Astrocyte (in vitro differentiated cells and primary cell): ENCODE data around the gene RPP40. TPM values are rescaled to one million over a fixed set of nuclear protein-coding genes. Genes with fewer than 3 reads are reported as not detected.

ENCODE experiments used
- DNase-seq: peaks from one replicate; pipeline ENCODE4 v3.0.0-alpha.2; 2010; ENCODE audit warnings: low read depth
- FAIRE-seq: peaks from 2 replicates; lab custom pipeline; 2011; peaks lifted over from hg19 to GRCh38; lab: Jason Lieb, UNC
- H2AFZ ChIP-seq: 2 replicates; pipeline ENCODE4 v1.6.0; 2012; ENCODE audit warnings: low read depth, low read length, inconsistent platforms
- H3K27ac ChIP-seq: 2 replicates; pipeline ENCODE4 v1.5.1; 2011; ENCODE audit warnings: low read depth, low read length, inconsistent platforms
- H3K27me3 ChIP-seq: 2 replicates; pipeline ENCODE4 v1.6.0; 2011; ENCODE audit warnings: low read length, inconsistent platforms; ENCODE audit not compliant: insufficient read depth
- H3K36me3 ChIP-seq: 2 replicates; pipeline ENCODE4 v1.5.1; 2011; ENCODE audit warnings: low read length, inconsistent platforms; ENCODE audit not compliant: insufficient read depth
- H3K4me1 ChIP-seq: 2 replicates; pipeline ENCODE4 v1.5.1; 2011; ENCODE audit warnings: low read length, inconsistent platforms; ENCODE audit not compliant: insufficient read depth
- H3K4me2 ChIP-seq: 2 replicates; pipeline ENCODE4 v1.6.0; 2012; ENCODE audit warnings: low read length, inconsistent platforms
- H3K4me3 ChIP-seq: 2 replicates; pipeline ENCODE4 v1.5.1; 2011; ENCODE audit warnings: low read depth, mild to moderate bottlenecking, low read length, inconsistent platforms; ENCODE audit not compliant: insufficient read depth
- H3K79me2 ChIP-seq: 2 replicates; pipeline ENCODE4 v1.6.0; 2012; ENCODE audit warnings: mild to moderate bottlenecking, low read length, inconsistent platforms; ENCODE audit not compliant: insufficient read depth
- H3K9ac ChIP-seq: 2 replicates; pipeline ENCODE4 v1.6.0; 2012; ENCODE audit warnings: mild to moderate bottlenecking, low read length, inconsistent platforms
- H3K9me3 ChIP-seq: 2 replicates; pipeline ENCODE4 v1.5.1; 2012; ENCODE audit warnings: low read depth, mild to moderate bottlenecking, low read length, inconsistent platforms; ENCODE audit not compliant: insufficient read depth
- H4K20me1 ChIP-seq: 2 replicates; pipeline ENCODE4 v1.6.0; 2012; ENCODE audit warnings: low read length, inconsistent platforms; ENCODE audit not compliant: insufficient read depth
- H3K27ac Mint-ChIP-seq: one replicate; pipeline ENCODE4 v1.8.0; 2021; ENCODE audit warnings: mild to moderate bottlenecking, mixed read lengths; ENCODE audit not compliant: unreplicated experiment
- H3K27me3 Mint-ChIP-seq: one replicate; pipeline ENCODE4 v1.8.0; 2021; ENCODE audit warnings: low read depth, mixed read lengths; ENCODE audit not compliant: unreplicated experiment
- H3K36me3 Mint-ChIP-seq: one replicate; pipeline ENCODE4 v1.8.0; 2021; ENCODE audit warnings: low read depth, mixed read lengths; ENCODE audit not compliant: unreplicated experiment
- H3K4me1 Mint-ChIP-seq: one replicate; pipeline ENCODE4 v1.8.0; 2021; ENCODE audit warnings: low read depth, mixed read lengths; ENCODE audit not compliant: unreplicated experiment
- H3K4me3 Mint-ChIP-seq: one replicate; pipeline ENCODE4 v1.8.0; 2021; ENCODE audit warnings: mild to moderate bottlenecking, moderate library complexity, mixed read lengths; ENCODE audit not compliant: unreplicated experiment
- H3K9me3 Mint-ChIP-seq: one replicate; pipeline ENCODE4 v1.8.0; 2021; ENCODE audit warnings: mild to moderate bottlenecking, mixed read lengths; ENCODE audit not compliant: unreplicated experiment
- CTCF ChIP-seq: IDR thresholded peaks from 2 replicates; pipeline ENCODE4 v1.5.1; 2011; ENCODE audit warnings: low read depth, mild to moderate bottlenecking, inconsistent platforms, low read length, moderate library complexity; ENCODE audit not compliant: insufficient read depth
- EZH2 ChIP-seq: IDR thresholded peaks from 2 replicates; pipeline ENCODE4 v1.6.1; 2012; ENCODE audit warnings: mild to moderate bottlenecking, low read length, inconsistent platforms; ENCODE audit not compliant: insufficient read depth
- total RNA-seq: library from RNA; stranded (reverse); gene quantifications from 2 replicates; pipeline ENCODE4 v1.2.1, GENCODE V29; 2021

The RPP40 gene
- total RNA-seq, 1 donor from 2014 or later, result 16.6 TPM

- Histone ChIP-seq H4K20me1 (no peaks in the 10 kb centered on the region), H3K9me3 (no peaks in the 10 kb centered on the region), H3K4me1 (no peaks in the 10 kb centered on the region), H3K79me2 (no peaks in the 10 kb centered on the region), H3K9ac (no peak overlapping the region), H3K36me3 (no peaks in the 10 kb centered on the region), H2AFZ (no peak overlapping the region), H3K27me3 (no peaks in the 10 kb centered on the region), H3K4me2 (no peak overlapping the region), H3K27ac (no peak overlapping the region), H3K4me3 (no peak overlapping the region)
- H3K4me3 Mint-ChIP-seq, result no peak overlapping the region
- no peak overlapping the region for H3K27ac Mint-ChIP-seq
- peaks cover 7% of the 10 kb centered on the region for H3K4me1 Mint-ChIP-seq
- no peaks in the 10 kb centered on the region for H3K36me3 Mint-ChIP-seq
- no peak for TF ChIP-seq CTCF
- no peak for TF ChIP-seq EZH2
- no peak for DNase-seq
- H3K9me3 Mint-ChIP-seq, result peaks cover 2% of the 10 kb centered on the region
- H3K27me3 Mint-ChIP-seq, result peaks cover 3% of the 10 kb centered on the region
- FAIRE-seq, result no peak
Measured at GRCh38 chr6:4961322-4962168, 42.3 kb downstream of the RPP40 start.

GRCh38 chr6:4958624-4959023 is 45.2 kb downstream of the RPP40 start:
- H3K27me3 Mint-ChIP-seq, result no peaks in the 10 kb centered on the region
- Histone ChIP-seq H3K79me2 (no peaks in the 10 kb centered on the region), H3K9me3 (no peaks in the 10 kb centered on the region), H3K27ac (no peak overlapping the region), H4K20me1 (no peaks in the 10 kb centered on the region), H2AFZ (no peak overlapping the region), H3K4me2 (no peak overlapping the region), H3K9ac (no peak overlapping the region), H3K4me1 (no peaks in the 10 kb centered on the region), H3K4me3 (no peak overlapping the region), H3K27me3 (no peaks in the 10 kb centered on the region), H3K36me3 (no peaks in the 10 kb centered on the region)
- FAIRE-seq (no peak), DNase-seq (no peak)
- no peak for TF ChIP-seq CTCF
- TF ChIP-seq EZH2, result no peak
- peaks cover 6% of the 10 kb centered on the region for H3K4me1 Mint-ChIP-seq
- H3K4me3 Mint-ChIP-seq, result no peak overlapping the region
- H3K36me3 Mint-ChIP-seq, result peaks cover 11% of the 10 kb centered on the region
- H3K9me3 Mint-ChIP-seq, result peaks cover 2% of the 10 kb centered on the region
- no peak overlapping the region for H3K27ac Mint-ChIP-seq
